HepG2 (cell line): ENCODE measurements around the gene ANKRD17. TPM values are rescaled to one million over a fixed set of nuclear protein-coding genes. Genes with fewer than 3 reads are reported as not detected.

ENCODE experiments used
- ATAC-seq: fragments of 200-7000 bp; cut with Tn5 transposase; 3 replicates; pipeline ENCODE4 v1.9.1; 2020; ENCODE audit warnings: mild to moderate bottlenecking, moderate library complexity
- BruUV-seq: library from RNA; stranded (reverse); fragments of 400-500 nt; replicated peaks from 2 replicates; lab custom pipeline; 2021; lab: Mats Ljungman, UMichigan
- CTCF ChIA-PET: fragments of 300-600 bp; formaldehyde crosslinking; extraction: SDS; loops from one replicate; lab custom pipeline; 2021; ENCODE audit warnings: low total read pairs, inconsistent platforms, low intra/inter-chr PET ratio; lab: Yijun Ruan, JAX
- POLR2A ChIA-PET: fragments of 350-600 bp; sonication (Branson Sonifier 250); formaldehyde crosslinking; loops from one replicate; lab custom pipeline; 2020; ENCODE audit warnings: antibody characterized with exemption, inconsistent platforms; lab: Yijun Ruan, JAX
- DNase-seq: peaks from one replicate; pipeline ENCODE4 v3.0.0-alpha.2; 2015; ENCODE audit warnings: low spot score
- FAIRE-seq: peaks from 3 replicates; lab custom pipeline; 2011; peaks lifted over from hg19 to GRCh38; lab: Jason Lieb, UNC
- H2AFZ ChIP-seq: one replicate; pipeline ENCODE4 v1.6.1; 2011; ENCODE audit warnings: low read length, inconsistent platforms
- H3K27ac ChIP-seq: fragments of 300-600 bp; 3 replicates; pipeline ENCODE4 v1.8.0; 2011; ENCODE audit warnings: mixed run types, mild to moderate bottlenecking, mixed read lengths, low read length, inconsistent platforms; ENCODE audit not compliant: insufficient read depth; ENCODE audit errors: extremely low read length
- H3K27me3 ChIP-seq, 2 experiments: fragments of 200-600 bp in 1 of 2; 2 replicates in 1 of 2; 3 replicates in 1 of 2; pipeline versions ENCODE4 v1.6.0 to v1.8.0; 2011; ENCODE audit warnings: low read length in 2 of 2, mild to moderate bottlenecking in 2 of 2, moderate library complexity in 2 of 2, inconsistent platforms in 1 of 2; ENCODE audit not compliant: insufficient read depth in 2 of 2, control insufficient read depth in 1 of 2
- H3K36me3 ChIP-seq, 2 experiments: fragments of 200-600 bp in 1 of 2; replicated peaks in 1 of 2; 2 replicates in 1 of 2; 3 replicates in 1 of 2; pipeline versions ENCODE4 v1.5.1 to v1.8.0; 2011; ENCODE audit warnings: low read length in 2 of 2, inconsistent platforms in 1 of 2; ENCODE audit not compliant: insufficient read depth in 2 of 2, control insufficient read depth in 1 of 2
- H3K4me1 ChIP-seq: 2 replicates; pipeline ENCODE4 v1.5.1; 2012; ENCODE audit warnings: low read length, inconsistent platforms; ENCODE audit not compliant: insufficient read depth
- H3K4me2 ChIP-seq: 2 replicates; pipeline ENCODE4 v1.6.0; 2011; ENCODE audit warnings: low read depth, low read length, inconsistent platforms
- H3K4me3 ChIP-seq, 3 experiments: fragments of 200-600 bp in 1 of 3; sonication (generic), shearing (Covaris generic) in 1 of 3; replicated peaks in 1 of 3; 2 replicates each; pipeline ENCODE4 v1.5.1; 2011 to 2016; ENCODE audit warnings: low read length in 3 of 3, inconsistent platforms in 2 of 3, low read depth in 2 of 3, mild to moderate bottlenecking in 2 of 3, control low read depth in 1 of 3, mixed read lengths in 1 of 3; ENCODE audit not compliant: insufficient read depth in 1 of 3
- H3K79me2 ChIP-seq: one replicate; pipeline ENCODE4 v1.6.1; 2011; ENCODE audit warnings: low read length, inconsistent platforms; ENCODE audit not compliant: insufficient read depth
- H3K9ac ChIP-seq: 2 replicates; pipeline ENCODE4 v1.6.0; 2011; ENCODE audit warnings: mild to moderate bottlenecking, low read depth, low read length, inconsistent platforms; ENCODE audit not compliant: insufficient read depth
- H3K9me3 ChIP-seq: 2 replicates; pipeline ENCODE4 v1.5.1; 2012; ENCODE audit warnings: mild to moderate bottlenecking, low read length
- H4K20me1 ChIP-seq: 2 replicates; pipeline ENCODE4 v1.6.0; 2011; ENCODE audit warnings: inconsistent platforms, mild to moderate bottlenecking, low read length, moderate library complexity; ENCODE audit not compliant: insufficient read depth
- AGO2 ChIP-seq: fragments of 200-400 bp; formaldehyde crosslinking; optimal IDR thresholded peaks from 2 replicates; pipeline ENCODE3; 2017; ENCODE audit warnings: mild to moderate bottlenecking, low read depth, low read length, moderate library complexity
- ARNT2 ChIP-seq: sonication (generic); formaldehyde crosslinking; IDR thresholded peaks from 2 replicates; pipeline ENCODE4 v1.8.0; 2022; ENCODE audit warnings: mild to moderate bottlenecking, low read depth, missing genetic modification reagents, moderate library complexity
- ELF4 ChIP-seq: sonication (generic); formaldehyde crosslinking; IDR thresholded peaks from 2 replicates; pipeline ENCODE4 v1.5.0; 2020; ENCODE audit warnings: missing genetic modification reagents, mild to moderate bottlenecking, moderate library complexity, borderline replicate concordance
- HNRNPK ChIP-seq: fragments of 200-400 bp; formaldehyde crosslinking; IDR thresholded peaks from 2 replicates; pipeline ENCODE4 v1.6.1; 2018; ENCODE audit warnings: low read length, low read depth, moderate library complexity, mild to moderate bottlenecking; ENCODE audit not compliant: poor library complexity, severe bottlenecking
- RBM22 ChIP-seq: fragments of 200-400 bp; formaldehyde crosslinking; optimal IDR thresholded peaks from 2 replicates; pipeline ENCODE3; 2017; ENCODE audit warnings: mild to moderate bottlenecking, low read length, moderate library complexity
- ZC3H13 ChIP-seq: sonication (generic); formaldehyde crosslinking; IDR thresholded peaks from 2 replicates; pipeline ENCODE4 v1.8.1; 2023; ENCODE audit warnings: mild to moderate bottlenecking, missing genetic modification reagents, moderate library complexity
- ZNF12 ChIP-seq: sonication (generic); formaldehyde crosslinking; IDR thresholded peaks from 2 replicates; pipeline ENCODE4 v1.5.0; 2020; ENCODE audit warnings: missing genetic modification reagents
- WGBS: methylation state at CpG from one replicate; pipeline ENCODE4 v1.1.6; 2017; ENCODE audit warnings: low lambda C conversion rate; 5-methylcytosine and 5-hydroxymethylcytosine counted together
- in situ Hi-C: cut with HindIII; loops from 2 replicates; pipeline ENCODE4 v1.10.0; 2017; ENCODE audit warnings: low pct_unique_long_range_greater_than_20kb; ENCODE audit not compliant: extremely low pct_ligation_motif_present
- intact Hi-C: fragments of 100-400 bp; cut with micrococcal nuclease; formaldehyde crosslinking; loops from one replicate; pipeline ENCODE4 v1.10.0; 2022; ENCODE audit not compliant: unreplicated experiment
- polyA plus RNA-seq, 8 experiments: library from polyadenylated mRNA; depleted of rRNA in 3 of 8; stranded (reverse) in 7 of 8; unstranded in 1 of 8; fragments of >200 nt; fragmentation: Illumina TruSeq in 4 of 8; extraction: Trizol in 4 of 8; gene quantifications; 2 replicates each; pipeline versions ENCODE4 v1.2.1 to v1.2.3, GENCODE V29; 2011 to 2016; ENCODE audit warnings: low read depth in 4 of 8, missing spikeins in 1 of 8, mixed read lengths in 1 of 8; ENCODE audit not compliant: insufficient read depth in 1 of 8
- total RNA-seq, 5 experiments: library from RNA; depleted of rRNA; stranded (reverse); fragments of >200 nt; fragmentation: Illumina TruSeq; extraction: Trizol; gene quantifications; 2 replicates each; pipeline ENCODE4 v1.2.3, GENCODE V29; 2016; ENCODE audit warnings: low read depth in 1 of 5

The ANKRD17 gene
- total and polyA plus RNA-seq, 2 of the 13 experiments (the other 11 are each of a cell fraction or from before 2014, with no cell fraction given), result 55.7 to 61.1 TPM

- Histone ChIP-seq H3K79me2 (peaks cover 21% of the 10 kb centered on the region), H3K4me1 (peaks cover 37% of the 10 kb centered on the region), H3K9ac (no peak overlapping the region), H2AFZ (no peak overlapping the region), H3K4me2 (no peak overlapping the region), H3K36me3 (peaks cover 14 to 43% of the 10 kb centered on the region in 2 experiments), H3K9me3 (no peaks in the 10 kb centered on the region), H3K27ac (no peak overlapping the region), H3K4me3 (no peak overlapping the region), H4K20me1 (no peaks in the 10 kb centered on the region), H3K27me3 (no peaks in the 10 kb centered on the region)
- ChIA-PET CTCF (no interaction called here), POLR2A (interaction anchor here (1.8 kb wide), 1 partner anchor 13 kb away, joined by 4 read pairs; no protein-coding TSS in a partner anchor)
- FAIRE-seq (no peak), DNase-seq (no peak), ATAC-seq (peak; percentile 31; the same call in 2 of the 3 replicates)
- intact Hi-C loops, result no loop called here
- 73% methylated on average over 1 of the region's 1 CpG for WGBS
- TF ChIP-seq RBM22 (peak; percentile 54), ELF4 (CRISPR knock-in tag) (no peak), ZC3H13 (CRISPR knock-in tag) (0 out of 2 replicates have a peak, but pooled peaks have one; percentile 65)
- BruUV-seq, result no TSS peak
- in situ Hi-C loops, result no loop called here
These were observed 167.9 kb downstream of the ANKRD17 start for GRCh38 chr4:73090738-73091137.

- no peak overlapping the region for H3K4me2 ChIP-seq
- POLR2A ChIA-PET, result no interaction called here
- no peak overlapping the region for H3K4me3 ChIP-seq
- H4K20me1 ChIP-seq, result no peaks in the 10 kb centered on the region
- H2AFZ ChIP-seq, result no peak overlapping the region
- DNase-seq (no peak), ATAC-seq (no peak), FAIRE-seq (no peak)
- peaks cover 24% of the 10 kb centered on the region for H3K79me2 ChIP-seq
- CTCF ChIA-PET, result no interaction called here
- no peaks in the 10 kb centered on the region for H3K27me3 ChIP-seq
- H3K27ac ChIP-seq, result no peak overlapping the region
- in situ Hi-C loops (no loop called here), intact Hi-C loops (no loop called here)
- H3K36me3 ChIP-seq, result peaks cover 16 to 51% of the 10 kb centered on the region in 2 experiments
- no peak for TF ChIP-seq ARNT2 (CRISPR knock-in tag)
- TF ChIP-seq AGO2, result peak; percentile 16
- no peak for TF ChIP-seq ZNF12 (CRISPR knock-in tag)
- TF ChIP-seq HNRNPK, result peak; percentile 89
- no TSS peak for BruUV-seq
- H3K9ac ChIP-seq, result no peak overlapping the region
- H3K4me1 ChIP-seq, result peaks cover 37% of the 10 kb centered on the region
- H3K9me3 ChIP-seq, result no peaks in the 10 kb centered on the region
These were observed 170.7 kb downstream of the ANKRD17 start for GRCh38 chr4:73087871-73088270.
